Loucy (cell line): ENCODE data around the gene NALCN.

Source experiments
- H2AFZ ChIP-seq: fragments of 200-600 bp; sonication (generic); 2 replicates; pipeline ENCODE4 v1.6.0; 2016; ENCODE audit warnings: antibody characterized with exemption, mild to moderate bottlenecking, low read length, moderate library complexity
- H3F3A ChIP-seq: fragments of 200-600 bp; 2 replicates; pipeline ENCODE4 v1.6.0; 2016; ENCODE audit warnings: antibody characterized with exemption, low read depth, mild to moderate bottlenecking
- H3K27me3 ChIP-seq: fragments of 200-600 bp; sonication (generic); 2 replicates; pipeline ENCODE4 v1.6.1; 2014; ENCODE audit warnings: low read length, mild to moderate bottlenecking; ENCODE audit not compliant: insufficient read depth, poor library complexity, severe bottlenecking
- H3K36me3 ChIP-seq: fragments of 200-600 bp; sonication (generic); 2 replicates; pipeline ENCODE4 v1.6.1; 2016; ENCODE audit warnings: low read length; ENCODE audit not compliant: insufficient read depth
- H3K4me1 ChIP-seq: fragments of 200-600 bp; sonication (generic); 2 replicates; pipeline ENCODE4 v1.5.1; 2014; ENCODE audit warnings: low read length, mild to moderate bottlenecking; ENCODE audit not compliant: insufficient read depth, poor library complexity, severe bottlenecking
- H3K4me2 ChIP-seq: fragments of 200-600 bp; sonication (generic); 2 replicates; pipeline ENCODE4 v1.6.0; 2014; ENCODE audit warnings: antibody characterized with exemption, low read length, low read depth, mild to moderate bottlenecking; ENCODE audit not compliant: poor library complexity, severe bottlenecking
- H3K4me3 ChIP-seq: fragments of 200-600 bp; sonication (generic); 2 replicates; pipeline ENCODE4 v1.5.1; 2014; ENCODE audit warnings: low read length, mild to moderate bottlenecking, mixed read lengths; ENCODE audit not compliant: poor library complexity, severe bottlenecking
- H3K79me2 ChIP-seq: fragments of 200-600 bp; sonication (generic); 2 replicates; pipeline ENCODE4 v1.6.1; 2014; ENCODE audit warnings: low read length; ENCODE audit not compliant: insufficient read depth
- H3K9ac ChIP-seq: fragments of 200-600 bp; sonication (generic); 2 replicates; pipeline ENCODE4 v1.6.0; 2014; ENCODE audit warnings: mild to moderate bottlenecking, low read depth, low read length, moderate library complexity; ENCODE audit not compliant: poor library complexity, severe bottlenecking
- H3K9me2 ChIP-seq: fragments of 200-600 bp; sonication (generic); replicated peaks from 2 replicates; pipeline ENCODE4 v1.6.1; 2016; ENCODE audit warnings: low read depth, low read length, mixed read lengths
- H3K9me3 ChIP-seq: fragments of 200-600 bp; sonication (generic); 2 replicates; pipeline ENCODE4 v1.6.1; 2014; ENCODE audit warnings: mild to moderate bottlenecking, antibody characterized with exemption, low read length, low read depth; ENCODE audit not compliant: insufficient read depth
- H4K20me1 ChIP-seq: fragments of 200-600 bp; sonication (generic); 2 replicates; pipeline ENCODE4 v1.6.0; 2014; ENCODE audit warnings: antibody characterized with exemption, low read length, mild to moderate bottlenecking; ENCODE audit not compliant: insufficient read depth, poor library complexity, severe bottlenecking
- EZH2phosphoT487 ChIP-seq: fragments of 200-600 bp; IDR thresholded peaks from 2 replicates; pipeline ENCODE4 v1.6.1; 2018; ENCODE audit warnings: antibody characterized with exemption, mild to moderate bottlenecking, moderate library complexity, borderline replicate concordance
- TF ChIP-seq, protein P1 (sequence below): fragments of 200-600 bp; sonication (generic); conservative IDR thresholded peaks from 2 replicates; pipeline ENCODE4 v1.5.1; 2014; ENCODE audit warnings: mild to moderate bottlenecking, antibody characterized with exemption, low read length

Gene NALCN

DNA sequence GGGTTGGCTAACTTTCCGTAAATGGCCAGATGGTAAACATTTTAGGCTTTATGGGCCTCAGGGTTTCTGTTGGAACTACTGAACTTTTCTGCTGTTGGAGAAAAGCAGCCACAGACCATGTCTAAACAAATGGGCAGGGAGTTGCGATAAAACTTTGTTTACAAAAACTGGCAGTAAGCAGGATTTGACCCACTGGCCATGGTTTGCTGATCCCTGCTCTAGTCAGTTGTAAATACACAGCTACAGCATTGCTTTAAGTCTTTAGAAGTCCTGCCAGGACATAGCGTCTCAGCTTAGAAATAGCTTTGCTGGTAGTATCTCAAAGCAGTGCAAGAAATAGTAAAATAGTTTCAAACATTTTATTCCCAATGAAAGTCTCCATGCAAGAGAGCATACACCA lies 88.4 kb downstream of the NALCN start:
- Histone ChIP-seq H3K9me2 (no peaks in the 10 kb centered on the region), H3K27me3 (no peaks in the 10 kb centered on the region), H3K79me2 (no peaks in the 10 kb centered on the region), H3K9me3 (no peaks in the 10 kb centered on the region), H3F3A (no peaks in the 10 kb centered on the region), H3K4me1 (no peaks in the 10 kb centered on the region), H3K9ac (no peak overlapping the region), H2AFZ (no peak overlapping the region), H4K20me1 (no peaks in the 10 kb centered on the region), H3K36me3 (no peaks in the 10 kb centered on the region), H3K4me3 (no peak overlapping the region), H3K4me2 (no peak overlapping the region)
- TF ChIP-seq, protein P1, sequence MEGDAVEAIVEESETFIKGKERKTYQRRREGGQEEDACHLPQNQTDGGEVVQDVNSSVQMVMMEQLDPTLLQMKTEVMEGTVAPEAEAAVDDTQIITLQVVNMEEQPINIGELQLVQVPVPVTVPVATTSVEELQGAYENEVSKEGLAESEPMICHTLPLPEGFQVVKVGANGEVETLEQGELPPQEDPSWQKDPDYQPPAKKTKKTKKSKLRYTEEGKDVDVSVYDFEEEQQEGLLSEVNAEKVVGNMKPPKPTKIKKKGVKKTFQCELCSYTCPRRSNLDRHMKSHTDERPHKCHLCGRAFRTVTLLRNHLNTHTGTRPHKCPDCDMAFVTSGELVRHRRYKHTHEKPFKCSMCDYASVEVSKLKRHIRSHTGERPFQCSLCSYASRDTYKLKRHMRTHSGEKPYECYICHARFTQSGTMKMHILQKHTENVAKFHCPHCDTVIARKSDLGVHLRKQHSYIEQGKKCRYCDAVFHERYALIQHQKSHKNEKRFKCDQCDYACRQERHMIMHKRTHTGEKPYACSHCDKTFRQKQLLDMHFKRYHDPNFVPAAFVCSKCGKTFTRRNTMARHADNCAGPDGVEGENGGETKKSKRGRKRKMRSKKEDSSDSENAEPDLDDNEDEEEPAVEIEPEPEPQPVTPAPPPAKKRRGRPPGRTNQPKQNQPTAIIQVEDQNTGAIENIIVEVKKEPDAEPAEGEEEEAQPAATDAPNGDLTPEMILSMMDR = no peak
- no peak for TF ChIP-seq EZH2phosphoT487

DNA sequence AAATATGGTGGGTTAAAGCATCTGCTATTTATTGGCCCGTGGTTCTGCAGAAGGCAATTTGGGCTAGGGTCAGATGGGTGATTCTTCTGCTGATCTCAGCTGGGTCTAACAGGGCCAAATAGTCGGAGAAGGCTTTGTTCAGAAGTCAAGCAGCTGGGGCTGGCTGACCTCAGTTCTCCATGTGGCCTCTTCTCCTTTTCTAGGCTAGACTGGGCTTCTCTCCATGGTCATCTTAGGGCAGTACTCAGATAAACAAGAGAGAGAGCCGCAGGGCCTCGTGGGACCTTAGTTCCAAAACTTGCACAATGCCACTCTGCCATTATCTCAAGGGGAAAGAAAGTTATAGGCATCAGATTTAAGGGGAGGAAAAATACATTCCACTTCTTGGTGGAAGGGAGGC lies 89.6 kb downstream of the NALCN start:
- no peaks in the 10 kb centered on the region for H3K4me1 ChIP-seq
- H3K4me3 ChIP-seq = no peak overlapping the region
- H2AFZ ChIP-seq = no peak overlapping the region
- TF ChIP-seq, protein P1 = no peak
- TF ChIP-seq EZH2phosphoT487 = no peak
- no peak overlapping the region for H3K9ac ChIP-seq
- H3K27me3 ChIP-seq = no peaks in the 10 kb centered on the region
- no peaks in the 10 kb centered on the region for H3F3A ChIP-seq
- H3K9me3 ChIP-seq = no peaks in the 10 kb centered on the region
- H3K36me3 ChIP-seq = no peaks in the 10 kb centered on the region
- H3K4me2 ChIP-seq = no peak overlapping the region
- H3K79me2 ChIP-seq = no peaks in the 10 kb centered on the region
- H3K9me2 ChIP-seq = no peaks in the 10 kb centered on the region
- no peaks in the 10 kb centered on the region for H4K20me1 ChIP-seq

DNA sequence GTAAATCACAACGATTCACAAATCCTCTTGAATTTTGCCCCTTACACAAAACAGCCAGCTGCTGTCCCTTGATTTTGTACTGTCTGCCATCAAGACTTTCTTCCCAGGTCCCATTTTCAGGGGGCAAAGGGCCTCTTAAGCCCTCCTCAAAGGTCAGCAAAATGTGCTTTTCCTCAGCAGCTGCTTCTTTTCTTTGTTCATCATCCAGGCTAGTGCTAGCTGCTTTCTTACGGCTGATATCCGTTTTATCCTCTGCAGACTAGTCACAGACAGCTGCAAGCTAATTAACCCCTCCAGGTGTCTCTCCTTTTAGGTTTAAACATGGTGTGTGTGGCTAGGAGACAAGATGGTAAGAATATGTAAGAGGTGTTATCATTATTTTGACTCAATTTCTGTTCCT lies 90.9 kb downstream of the NALCN start:
- Histone ChIP-seq H4K20me1 (no peaks in the 10 kb centered on the region), H2AFZ (no peak overlapping the region), H3K4me2 (no peak overlapping the region), H3K9ac (no peak overlapping the region), H3K4me1 (no peaks in the 10 kb centered on the region), H3K9me2 (no peaks in the 10 kb centered on the region), H3K27me3 (no peaks in the 10 kb centered on the region), H3K36me3 (no peaks in the 10 kb centered on the region), H3K9me3 (no peaks in the 10 kb centered on the region), H3F3A (no peaks in the 10 kb centered on the region), H3K79me2 (no peaks in the 10 kb centered on the region), H3K4me3 (no peak overlapping the region)
- TF ChIP-seq, protein P1 = no peak
- no peak for TF ChIP-seq EZH2phosphoT487
